ENCODE results near the gene CLCN3. TPM values are rescaled to one million over a fixed set of nuclear protein-coding genes. Genes with fewer than 3 reads are reported as not detected.

CLCN3 gene
- total and polyA plus RNA-seq, 9 donors = 11.8 to 38.5 (median 29.6) TPM

DNA sequence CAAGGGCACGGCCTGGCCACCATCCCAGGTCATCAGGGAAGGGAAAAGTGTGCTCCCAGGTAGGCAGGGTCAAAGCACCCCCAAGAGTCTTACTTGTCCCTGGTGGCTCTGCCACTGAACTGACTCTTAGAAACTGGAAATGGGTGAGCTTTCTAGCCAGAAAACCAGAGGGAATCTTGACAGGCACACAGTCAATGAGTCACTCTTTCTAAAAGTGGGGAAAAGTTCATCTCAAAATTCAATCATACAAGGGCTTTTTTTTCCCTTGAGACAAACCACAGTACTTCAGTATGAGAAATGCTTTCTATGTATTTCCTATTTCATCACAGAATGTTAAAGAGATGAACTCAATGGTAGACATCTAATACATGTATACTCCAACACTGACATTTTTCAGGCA, 124.9 kb downstream of the CLCN3 start:
- Histone ChIP-seq H3K4me1 (ENCODE audit: insufficient read depth) (no peaks in the 10 kb centered on the region), H3K27me3 (no peaks in the 10 kb centered on the region), H3K4me3 (no peak overlapping the region), H3K27ac (no peak overlapping the region), H3K36me3 (no peaks in the 10 kb centered on the region), H3K9me3 (no peaks in the 10 kb centered on the region)
- intact Hi-C loops (cut with DNase I) = no loop called here
- no peak for DNase-seq
- WGBS, 3 donors = 96 to 100% (median 100%) methylated on average over 1 of the region's 1 CpG
- TF ChIP-seq EP300 (IDR thresholded peaks at IDR 0.05) = no peak
- no peak for TF ChIP-seq POLR2A (IDR thresholded peaks at IDR 0.05)
- TF ChIP-seq, protein P1, sequence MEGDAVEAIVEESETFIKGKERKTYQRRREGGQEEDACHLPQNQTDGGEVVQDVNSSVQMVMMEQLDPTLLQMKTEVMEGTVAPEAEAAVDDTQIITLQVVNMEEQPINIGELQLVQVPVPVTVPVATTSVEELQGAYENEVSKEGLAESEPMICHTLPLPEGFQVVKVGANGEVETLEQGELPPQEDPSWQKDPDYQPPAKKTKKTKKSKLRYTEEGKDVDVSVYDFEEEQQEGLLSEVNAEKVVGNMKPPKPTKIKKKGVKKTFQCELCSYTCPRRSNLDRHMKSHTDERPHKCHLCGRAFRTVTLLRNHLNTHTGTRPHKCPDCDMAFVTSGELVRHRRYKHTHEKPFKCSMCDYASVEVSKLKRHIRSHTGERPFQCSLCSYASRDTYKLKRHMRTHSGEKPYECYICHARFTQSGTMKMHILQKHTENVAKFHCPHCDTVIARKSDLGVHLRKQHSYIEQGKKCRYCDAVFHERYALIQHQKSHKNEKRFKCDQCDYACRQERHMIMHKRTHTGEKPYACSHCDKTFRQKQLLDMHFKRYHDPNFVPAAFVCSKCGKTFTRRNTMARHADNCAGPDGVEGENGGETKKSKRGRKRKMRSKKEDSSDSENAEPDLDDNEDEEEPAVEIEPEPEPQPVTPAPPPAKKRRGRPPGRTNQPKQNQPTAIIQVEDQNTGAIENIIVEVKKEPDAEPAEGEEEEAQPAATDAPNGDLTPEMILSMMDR (IDR thresholded peaks at IDR 0.05) = no peak

DNA sequence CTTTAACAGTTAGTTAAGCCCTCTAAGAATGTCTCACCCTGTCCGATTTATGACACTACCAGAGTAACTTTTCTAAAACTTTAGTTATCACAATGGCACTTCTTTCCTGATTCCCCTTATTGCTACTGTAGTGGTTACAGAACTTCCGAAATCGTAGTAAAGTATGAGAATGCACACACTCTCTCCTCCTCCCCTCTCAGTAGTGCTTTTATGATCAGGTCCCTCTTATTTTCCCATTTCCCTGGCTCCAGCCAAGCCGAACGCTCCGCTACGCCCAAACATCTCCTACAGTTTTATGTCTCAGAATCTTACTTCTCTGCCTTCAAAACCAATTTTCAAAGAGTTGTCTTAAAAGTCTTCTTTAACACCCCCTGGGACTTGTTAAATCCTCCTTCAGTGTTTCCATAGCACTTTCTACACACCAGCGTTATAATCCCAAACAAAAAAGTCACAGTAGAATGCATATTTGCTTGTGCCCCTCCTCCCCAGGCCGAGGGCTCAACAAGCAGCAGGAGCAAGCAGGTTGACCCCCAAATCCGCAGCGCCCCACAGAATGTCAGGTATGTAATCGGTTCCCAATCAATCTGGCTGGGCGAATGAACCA, 136.7 kb downstream of the CLCN3 start:
- peaks cover 5% of the 10 kb centered on the region for H3K4me1 ChIP-seq (ENCODE audit: insufficient read depth)
- WGBS, 3 donors = 1 to 3% (median 2%) methylated on average over 13 of the region's 13 CpGs
- H3K4me3 ChIP-seq = peak overlapping the region; percentile 86
- intact Hi-C loops (cut with DNase I) = no loop called here
- H3K36me3 ChIP-seq = no peaks in the 10 kb centered on the region
- H3K9me3 ChIP-seq = no peaks in the 10 kb centered on the region
- no peaks in the 10 kb centered on the region for H3K27me3 ChIP-seq
- H3K27ac ChIP-seq = peak overlapping the region in 1 of 2 donors; percentile 36
- no peak for TF ChIP-seq POLR2A (IDR thresholded peaks at IDR 0.05)
- TF ChIP-seq, protein P1 (IDR thresholded peaks at IDR 0.05) = no peak
- no peak for TF ChIP-seq EP300 (IDR thresholded peaks at IDR 0.05)
- no peak for DNase-seq

DNA sequence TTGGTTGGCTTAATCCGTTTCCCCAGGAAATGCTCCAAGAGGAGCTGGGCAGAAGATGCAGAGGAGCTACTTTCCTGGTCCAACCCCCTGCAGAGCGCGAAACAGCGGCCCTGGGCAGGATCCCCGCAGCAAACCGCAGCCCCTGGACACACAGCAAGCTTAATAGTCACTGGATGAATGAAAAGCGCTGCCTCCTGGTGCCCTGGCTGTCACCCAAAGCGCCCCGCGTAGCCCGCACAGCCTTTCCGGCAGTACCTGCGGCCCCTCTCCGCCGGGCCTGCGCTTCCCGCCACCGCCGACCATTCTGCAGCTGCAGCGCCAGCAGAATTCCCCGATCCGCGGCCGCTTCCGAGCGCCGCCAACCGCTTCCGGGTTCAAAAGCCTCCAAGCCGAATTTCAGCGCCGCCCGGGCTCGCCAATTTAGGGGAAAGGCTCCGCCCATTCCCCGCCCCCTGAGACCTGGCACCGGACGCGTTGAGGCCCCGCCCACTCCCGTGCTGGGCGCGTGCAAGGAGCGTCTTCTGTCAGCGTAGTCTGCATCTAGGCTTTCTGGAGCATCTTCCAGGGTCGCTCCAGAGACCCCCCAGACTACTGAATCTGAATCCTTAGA, 137.3 kb downstream of the CLCN3 start, which contains the start of gene HPF1:
Gene HPF1 (minus strand): TSS at position 370 of the 610 bp plus-strand sequence. CDS start 67 bp downstream, at position 303.
- TF ChIP-seq POLR2A (IDR thresholded peaks at IDR 0.05) (peak; percentile 25), EP300 (IDR thresholded peaks at IDR 0.05) (peak; percentile 68)
- TF ChIP-seq, protein P1 (IDR thresholded peaks at IDR 0.05) = no peak
- 0 to 1% (median 0%) methylated on average over 32 to 46 of the region's 46 CpGs for WGBS, 3 donors
- H3K9me3 ChIP-seq = no peaks in the 10 kb centered on the region
- peak within 1 kb of the TSS; percentile 86 for H3K4me3 ChIP-seq
- H3K27me3 ChIP-seq = no peaks in the 10 kb centered on the region
- H3K4me1 ChIP-seq (ENCODE audit: insufficient read depth) = peaks cover 5% of the 10 kb centered on the region
- DNase-seq = peak; percentile 92 to 97 (median 95)
- H3K27ac ChIP-seq = peak within 1 kb of the TSS in 1 of 2 donors; percentile 36
- intact Hi-C loops (cut with DNase I) = no loop called here
- no peaks in the 10 kb centered on the region for H3K36me3 ChIP-seq

DNA sequence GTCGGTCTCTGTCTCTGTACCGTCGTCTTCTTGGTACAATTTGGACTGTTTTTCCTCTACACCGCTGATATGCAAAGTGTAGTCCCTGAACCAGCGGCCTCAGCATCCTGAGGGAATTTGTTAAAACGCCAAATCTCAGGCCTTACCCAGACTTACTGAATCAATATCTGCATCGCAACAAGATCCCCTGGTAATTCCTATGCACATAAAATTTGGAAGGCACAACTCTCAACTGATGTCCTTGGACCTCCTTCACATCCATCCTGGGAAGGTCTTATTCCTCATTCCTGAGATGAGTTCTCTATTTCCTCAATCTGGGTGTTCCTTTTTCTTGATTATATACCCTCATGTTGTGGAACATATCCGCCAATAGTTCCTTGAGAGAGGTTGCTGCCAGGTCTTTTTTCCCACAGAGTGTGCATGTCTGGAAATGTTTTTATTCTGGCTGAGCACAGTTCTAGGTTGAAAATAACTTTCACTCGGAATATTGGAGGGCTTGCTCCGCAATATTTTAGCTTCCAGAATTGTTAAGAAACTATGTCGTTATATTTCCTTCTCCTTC, 138.1 kb downstream of the CLCN3 start:
- no peaks in the 10 kb centered on the region for H3K27me3 ChIP-seq
- H3K36me3 ChIP-seq = no peaks in the 10 kb centered on the region
- peaks cover 5% of the 10 kb centered on the region for H3K4me1 ChIP-seq (ENCODE audit: insufficient read depth)
- H3K4me3 ChIP-seq = no peak overlapping the region
- DNase-seq = no peak
- intact Hi-C loops (cut with DNase I) = no loop called here
- TF ChIP-seq EP300 (IDR thresholded peaks at IDR 0.05) (no peak), POLR2A (IDR thresholded peaks at IDR 0.05) (no peak)
- TF ChIP-seq, protein P1 (IDR thresholded peaks at IDR 0.05) = no peak
- H3K9me3 ChIP-seq = no peaks in the 10 kb centered on the region
- WGBS, 3 donors = 8 to 28% (median 9%) methylated on average over 11 of the region's 11 CpGs
- H3K27ac ChIP-seq = peak overlapping the region in 1 of 2 donors; percentile 33
